Mammary epithelial cell (primary cell): ENCODE measurements around the gene SNX25.

Source experiments
- EZH2 ChIP-seq: IDR thresholded peaks from 2 replicates; pipeline ENCODE4 v1.6.1; 2012; ENCODE audit warnings: low read length, inconsistent platforms, borderline replicate concordance
- TF ChIP-seq, protein P1 (sequence below), 2 donors: IDR thresholded peaks in 1 of 2; conservative IDR thresholded peaks in 1 of 2; 2 replicates each; pipeline ENCODE4 v1.5.1; 2011 to 2012; ENCODE audit warnings: inconsistent platforms in 2 of 2, low read length in 2 of 2, mild to moderate bottlenecking in 2 of 2, control low read depth in 1 of 2, low read depth in 1 of 2; ENCODE audit not compliant: insufficient read depth in 1 of 2; ENCODE audit errors: extremely low read depth in 1 of 2

DNA sequence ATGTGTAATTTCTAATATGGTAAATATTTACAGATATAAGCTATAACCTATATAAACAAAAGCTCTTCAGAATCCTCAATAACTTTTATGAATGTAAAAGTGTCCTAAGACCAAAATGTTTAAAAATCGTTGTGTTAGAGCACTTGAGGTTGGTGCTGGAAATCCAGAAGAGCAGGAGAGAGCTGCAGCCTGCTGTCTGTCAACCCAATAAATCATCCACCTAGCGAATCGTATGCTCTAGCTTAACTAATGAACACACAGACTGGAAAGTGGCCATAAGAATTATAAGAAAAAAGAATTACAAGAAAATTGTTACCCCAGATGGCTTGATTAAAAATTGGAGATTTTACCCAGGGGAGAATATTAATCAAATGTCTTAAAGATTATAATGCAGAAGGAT is 22.6 kb upstream of the SNX25 start:
- TF ChIP-seq, protein P1, sequence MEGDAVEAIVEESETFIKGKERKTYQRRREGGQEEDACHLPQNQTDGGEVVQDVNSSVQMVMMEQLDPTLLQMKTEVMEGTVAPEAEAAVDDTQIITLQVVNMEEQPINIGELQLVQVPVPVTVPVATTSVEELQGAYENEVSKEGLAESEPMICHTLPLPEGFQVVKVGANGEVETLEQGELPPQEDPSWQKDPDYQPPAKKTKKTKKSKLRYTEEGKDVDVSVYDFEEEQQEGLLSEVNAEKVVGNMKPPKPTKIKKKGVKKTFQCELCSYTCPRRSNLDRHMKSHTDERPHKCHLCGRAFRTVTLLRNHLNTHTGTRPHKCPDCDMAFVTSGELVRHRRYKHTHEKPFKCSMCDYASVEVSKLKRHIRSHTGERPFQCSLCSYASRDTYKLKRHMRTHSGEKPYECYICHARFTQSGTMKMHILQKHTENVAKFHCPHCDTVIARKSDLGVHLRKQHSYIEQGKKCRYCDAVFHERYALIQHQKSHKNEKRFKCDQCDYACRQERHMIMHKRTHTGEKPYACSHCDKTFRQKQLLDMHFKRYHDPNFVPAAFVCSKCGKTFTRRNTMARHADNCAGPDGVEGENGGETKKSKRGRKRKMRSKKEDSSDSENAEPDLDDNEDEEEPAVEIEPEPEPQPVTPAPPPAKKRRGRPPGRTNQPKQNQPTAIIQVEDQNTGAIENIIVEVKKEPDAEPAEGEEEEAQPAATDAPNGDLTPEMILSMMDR (conservative IDR thresholded peaks at IDR 0.05 in 1 of 2, IDR thresholded peaks at IDR 0.05 in 1 of 2; ENCODE audit: extremely low read depth in 1 of 2, insufficient read depth in 1 of 2, low read depth in 1 of 2, low read length in 2 of 2) = no peak
- TF ChIP-seq EZH2 = no peak
